ENCODE data around the gene MPPED2. TPM values are rescaled to one million over a fixed set of nuclear protein-coding genes. Genes with fewer than 3 reads are reported as not detected.

The MPPED2 gene
- polyA plus RNA-seq, 1 donor from 2014 or later, result 0.65 TPM

DNA sequence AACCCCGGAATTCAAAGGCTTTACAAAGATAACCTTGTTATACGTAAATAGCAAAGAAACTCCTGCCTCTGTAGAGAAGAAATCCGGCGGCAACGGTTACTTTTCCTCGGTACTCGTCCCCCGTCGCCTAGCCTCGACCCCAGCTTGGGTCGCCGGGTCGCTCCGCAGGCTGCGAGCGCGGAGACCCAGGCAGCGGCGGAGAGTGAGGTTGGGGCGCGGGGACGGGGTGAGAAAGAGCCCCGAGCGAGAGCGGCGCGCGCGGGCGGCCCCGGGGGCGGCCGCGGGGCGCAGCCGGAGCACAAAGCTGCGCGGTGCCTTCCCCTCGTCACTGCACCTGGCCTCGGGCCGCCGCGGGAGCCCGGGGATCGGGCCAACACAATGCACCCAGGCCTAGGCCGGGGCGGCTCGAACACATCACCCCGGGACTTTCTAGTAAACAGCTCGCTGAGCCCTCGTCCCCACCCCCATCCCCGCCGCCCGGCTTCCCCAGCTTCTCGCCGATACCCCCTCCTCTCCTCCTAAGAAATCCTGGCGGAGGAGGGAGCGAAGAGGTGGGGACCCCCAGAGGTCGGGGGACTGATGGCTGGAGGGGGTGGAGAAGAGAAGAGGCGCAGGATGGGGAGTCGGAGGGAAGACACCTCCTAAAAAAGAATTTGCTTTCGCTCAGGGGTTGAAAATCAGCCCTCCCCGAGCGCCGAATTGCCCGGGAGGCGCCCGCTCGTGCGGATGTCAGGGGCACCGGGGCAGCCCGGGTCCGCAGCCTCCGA, 845 bp downstream of the MPPED2 start:
- H3K27me3 Mint-ChIP-seq, result peaks cover 41% of the 10 kb centered on the region
- H3K4me3 Mint-ChIP-seq, result peak overlapping the region in 3 of 4 donors; percentile 34 to 76 (median 41)
- no peak overlapping the region for H3K27ac Mint-ChIP-seq
- peaks cover 0 to 11% (median 2%) of the 10 kb centered on the region in 3 donors for H3K4me1 Mint-ChIP-seq
- peaks cover 2% of the 10 kb centered on the region for H3K36me3 Mint-ChIP-seq
- peaks cover 0 to 1% (median 0%) of the 10 kb centered on the region in 3 donors for H3K9me3 Mint-ChIP-seq

DNA sequence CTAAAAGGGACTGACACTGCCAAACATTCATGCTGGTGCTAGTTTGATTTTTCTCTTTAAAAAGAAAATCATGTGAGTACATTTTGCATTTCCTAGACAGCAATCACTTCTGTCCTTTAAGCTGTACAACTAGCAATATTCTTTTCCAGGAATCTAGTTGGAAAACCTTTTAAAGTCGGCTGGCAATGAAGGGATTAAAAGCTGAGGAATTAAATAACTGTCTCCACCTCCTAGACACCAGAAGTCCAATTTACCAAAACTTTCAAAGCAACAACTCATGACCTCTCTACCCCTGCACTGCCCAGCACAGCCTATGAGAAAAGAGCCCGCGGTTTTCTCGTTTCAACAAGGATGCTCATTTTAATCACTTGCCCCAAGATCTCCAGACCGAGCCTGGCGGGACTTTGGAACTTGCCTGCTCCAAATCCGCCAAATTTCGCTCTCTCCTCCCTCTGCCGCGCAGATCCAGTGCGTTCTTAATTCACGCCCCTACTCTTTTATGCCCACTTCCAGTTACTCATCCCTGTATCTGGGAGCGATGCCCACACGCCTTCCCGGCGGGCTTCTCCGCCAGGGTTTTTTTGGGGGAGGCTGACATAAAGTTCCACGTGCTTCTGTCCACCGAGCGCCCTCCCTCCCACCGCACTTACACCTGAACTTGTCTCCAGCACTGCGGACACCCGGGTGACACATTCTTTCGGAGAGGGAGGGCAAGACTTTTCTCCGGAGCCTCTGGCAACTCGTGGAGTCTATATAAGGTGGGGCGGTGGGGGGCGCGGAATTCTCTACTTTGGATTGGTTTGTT, 2.5 kb downstream of the MPPED2 start:
- Mint-ChIP-seq H3K4me3 (peak overlapping the region in 3 of 4 donors; percentile 12 to 67 (median 35)), H3K4me1 (peaks cover 0 to 11% (median 2%) of the 10 kb centered on the region in 3 donors), H3K27me3 (peaks cover 37% of the 10 kb centered on the region), H3K27ac (peak overlapping the region in 1 of 3 donors; percentile 35), H3K9me3 (peaks cover 0 to 1% (median 0%) of the 10 kb centered on the region in 3 donors), H3K36me3 (peaks cover 2% of the 10 kb centered on the region)

DNA sequence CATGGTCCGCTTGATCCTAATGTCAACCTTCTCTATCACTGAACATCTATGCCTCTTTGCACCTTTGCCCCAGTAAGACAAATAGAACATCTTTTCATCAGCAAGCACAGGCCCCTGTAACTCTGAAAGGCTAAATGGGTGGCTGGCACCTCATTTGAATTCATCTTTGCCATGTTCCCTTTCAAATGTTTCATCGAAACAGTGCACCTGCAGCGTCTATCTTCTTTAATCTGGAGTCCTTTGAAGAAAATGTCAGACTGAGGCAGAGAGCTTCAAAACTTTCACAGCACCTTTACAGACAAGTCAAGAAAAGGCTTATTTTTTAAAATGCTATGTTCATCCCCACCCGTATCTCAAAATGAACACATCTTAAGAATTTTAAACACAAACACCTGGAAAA, 3.4 kb downstream of the MPPED2 start:
- Mint-ChIP-seq H3K4me3 (peak overlapping the region in 1 of 4 donors; percentile 14), H3K27ac (peak overlapping the region in 1 of 3 donors; percentile 13), H3K9me3 (peaks cover 0 to 1% (median 0%) of the 10 kb centered on the region in 3 donors), H3K4me1 (peaks cover 0 to 11% (median 2%) of the 10 kb centered on the region in 3 donors), H3K36me3 (peaks cover 2% of the 10 kb centered on the region), H3K27me3 (peaks cover 35% of the 10 kb centered on the region)

DNA sequence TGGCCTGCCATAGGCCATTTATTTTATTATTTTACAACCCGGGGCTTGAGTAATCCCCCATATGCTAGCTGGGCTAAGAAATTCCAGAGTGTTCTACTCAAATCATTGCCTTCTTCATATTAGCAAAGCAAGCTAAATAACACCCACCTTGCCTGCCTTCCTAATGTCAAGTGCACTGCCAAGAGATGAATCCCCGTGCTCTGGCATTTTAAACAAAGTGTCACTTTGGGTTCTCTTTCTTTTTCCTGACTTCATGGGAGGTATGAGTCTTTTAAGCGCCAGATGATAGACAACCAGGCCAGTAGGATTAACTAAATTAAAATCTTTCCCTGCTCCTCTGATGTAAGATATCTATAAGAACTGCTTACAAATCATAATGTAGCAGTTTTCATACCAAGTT, 4.5 kb downstream of the MPPED2 start:
- no peak overlapping the region for H3K4me3 Mint-ChIP-seq
- H3K4me1 Mint-ChIP-seq, result peaks cover 0 to 6% (median under 1%) of the 10 kb centered on the region in 3 donors
- H3K27ac Mint-ChIP-seq, result no peak overlapping the region
- H3K36me3 Mint-ChIP-seq, result peaks cover 2% of the 10 kb centered on the region
- peaks cover 26% of the 10 kb centered on the region for H3K27me3 Mint-ChIP-seq
- H3K9me3 Mint-ChIP-seq, result peaks cover 0 to 1% (median 0%) of the 10 kb centered on the region in 3 donors

DNA sequence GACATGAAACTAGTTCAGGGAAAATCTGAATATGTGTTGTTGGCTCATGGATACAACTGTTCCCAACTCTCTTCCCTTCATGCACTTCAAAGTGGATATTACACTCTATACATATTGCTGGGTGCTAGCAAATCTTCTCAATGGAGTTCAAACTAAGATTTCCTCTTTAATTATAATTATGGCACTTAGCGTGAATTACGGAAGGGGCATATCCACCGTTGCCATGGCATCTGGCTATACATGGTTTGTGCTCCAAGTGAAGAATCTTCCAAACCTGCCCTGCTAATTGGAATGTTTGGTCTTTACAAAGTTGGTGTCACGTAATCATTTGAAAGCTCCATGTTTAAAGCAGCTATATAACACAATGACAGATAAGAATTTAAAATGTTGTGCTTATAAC, 5.6 kb downstream of the MPPED2 start:
- Mint-ChIP-seq H3K9me3 (peaks cover 0 to 1% (median 0%) of the 10 kb centered on the region in 3 donors), H3K27me3 (peaks cover 26% of the 10 kb centered on the region)

DNA sequence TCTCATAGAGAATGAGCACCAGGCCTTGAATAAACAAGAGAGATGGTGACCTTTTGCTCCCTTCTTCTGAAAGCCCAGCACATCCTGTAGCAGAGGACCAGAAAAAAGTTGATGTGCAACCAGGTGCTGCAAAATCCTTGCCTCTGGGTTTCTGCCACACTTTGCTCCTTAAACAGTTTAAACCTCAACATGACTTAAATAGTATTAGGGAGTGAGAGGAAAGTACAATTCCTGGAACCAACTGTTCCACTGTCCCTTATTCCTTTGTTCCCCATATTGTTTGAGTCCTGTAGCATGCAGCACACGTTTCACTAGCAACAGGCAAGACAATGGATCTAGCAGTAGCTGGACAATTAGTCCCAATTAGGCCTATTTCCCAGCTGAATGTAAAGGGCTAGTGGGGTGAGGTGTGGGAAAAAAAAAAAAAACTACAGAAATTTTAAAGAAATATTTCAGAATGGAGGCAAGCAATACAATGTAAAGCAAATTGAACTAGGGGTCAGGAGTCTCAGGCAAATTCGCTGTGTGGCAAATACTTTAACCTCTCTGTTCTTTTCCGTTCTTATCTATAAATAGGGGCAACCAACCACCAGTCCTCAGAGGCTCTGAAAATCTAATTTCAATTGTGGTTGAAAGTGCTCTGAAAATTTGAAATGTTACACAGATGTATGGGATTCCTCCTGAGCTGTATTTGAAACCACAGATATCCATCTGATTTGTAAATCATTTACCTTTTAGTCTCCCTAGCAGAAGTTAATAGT, 6.6 kb downstream of the MPPED2 start:
- peaks cover 21% of the 10 kb centered on the region for H3K27me3 Mint-ChIP-seq
- H3K27ac Mint-ChIP-seq, result no peak overlapping the region
- peaks cover 0 to 1% (median 0%) of the 10 kb centered on the region in 3 donors for H3K9me3 Mint-ChIP-seq
- H3K4me1 Mint-ChIP-seq, result peaks cover 0 to 1% (median 0%) of the 10 kb centered on the region in 3 donors
- peaks cover 2% of the 10 kb centered on the region for H3K36me3 Mint-ChIP-seq
- no peak overlapping the region for H3K4me3 Mint-ChIP-seq

More for the DNA sequence above, 5.6 kb downstream of the MPPED2 start:
- peaks cover 2% of the 10 kb centered on the region for H3K36me3 Mint-ChIP-seq
- H3K4me3 Mint-ChIP-seq, result no peak overlapping the region
- peaks cover 0 to 4% (median 0%) of the 10 kb centered on the region in 3 donors for H3K4me1 Mint-ChIP-seq
- H3K27ac Mint-ChIP-seq, result no peak overlapping the region

DNA sequence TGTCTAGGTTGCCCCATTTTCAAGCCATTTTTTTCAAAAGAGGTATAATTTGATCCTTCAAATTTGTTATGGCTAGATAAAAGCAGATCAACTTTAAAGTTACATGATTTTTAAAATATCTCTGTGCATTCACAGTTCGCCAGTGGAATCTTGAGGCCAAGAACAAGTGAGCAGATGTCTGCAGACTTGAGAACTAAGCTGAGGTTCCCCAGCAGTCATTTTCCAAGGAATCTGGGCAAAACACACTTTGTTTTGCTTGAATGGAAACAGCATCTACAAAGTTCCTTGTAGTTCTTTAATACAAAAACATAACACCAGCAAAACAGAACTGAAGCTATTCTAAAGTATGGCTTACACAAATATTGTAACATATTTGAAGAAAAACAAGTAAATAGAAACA, 7.7 kb downstream of the MPPED2 start:
- H3K4me3 Mint-ChIP-seq, result no peak overlapping the region
- H3K4me1 Mint-ChIP-seq, result no peaks in the 10 kb centered on the region
- no peak overlapping the region for H3K27ac Mint-ChIP-seq
- H3K9me3 Mint-ChIP-seq, result peaks cover 0 to 1% (median 0%) of the 10 kb centered on the region in 3 donors
- no peaks in the 10 kb centered on the region for H3K36me3 Mint-ChIP-seq
- peaks cover 13% of the 10 kb centered on the region for H3K27me3 Mint-ChIP-seq

DNA sequence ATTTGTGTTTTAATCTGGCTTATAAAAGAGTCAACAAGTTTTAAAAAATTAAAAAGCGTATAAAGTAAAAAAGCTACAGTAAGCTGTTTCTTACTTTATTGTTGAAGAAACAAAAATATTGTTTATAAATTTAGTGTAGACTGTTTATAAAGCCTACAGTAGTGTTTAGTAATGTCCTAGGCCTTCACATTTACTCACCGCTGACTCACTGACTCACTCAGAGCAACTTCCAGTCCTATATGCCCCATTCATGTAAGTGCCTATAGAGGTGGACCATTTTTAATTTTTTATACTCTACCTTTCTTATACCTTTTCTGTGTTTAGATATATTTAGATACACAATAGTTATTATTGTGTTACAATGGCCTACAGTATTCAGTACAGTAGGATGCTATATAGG, 12.2 kb downstream of the MPPED2 start:
- H3K9me3 Mint-ChIP-seq, result no peaks in the 10 kb centered on the region
- no peaks in the 10 kb centered on the region for H3K36me3 Mint-ChIP-seq
- H3K27me3 Mint-ChIP-seq, result no peaks in the 10 kb centered on the region
- no peak overlapping the region for H3K27ac Mint-ChIP-seq
- H3K4me3 Mint-ChIP-seq, result no peak overlapping the region
- no peaks in the 10 kb centered on the region for H3K4me1 Mint-ChIP-seq

DNA sequence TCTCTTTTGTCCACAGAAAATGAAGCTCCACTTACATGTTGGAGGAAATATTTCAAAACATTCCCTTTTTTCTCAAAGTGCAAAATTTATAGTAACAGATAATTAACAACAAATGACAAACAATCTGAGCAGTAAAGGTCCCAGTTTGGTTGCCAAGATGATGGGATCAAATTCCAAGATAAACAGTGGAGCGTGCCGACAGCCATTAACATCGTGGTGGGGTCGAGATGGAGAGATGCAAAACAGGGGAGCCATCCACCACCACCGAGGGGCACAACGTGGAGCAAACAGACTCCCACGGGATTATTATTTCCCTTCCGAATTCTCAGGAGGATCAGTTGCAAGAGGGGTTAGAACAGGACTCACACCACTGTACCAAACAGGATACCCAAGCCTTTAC, 17.2 kb downstream of the MPPED2 start:
- H3K9me3 Mint-ChIP-seq, result no peaks in the 10 kb centered on the region
- H3K27ac Mint-ChIP-seq, result no peak overlapping the region
- H3K4me3 Mint-ChIP-seq, result no peak overlapping the region
- peaks cover 2% of the 10 kb centered on the region for H3K27me3 Mint-ChIP-seq
- no peaks in the 10 kb centered on the region for H3K4me1 Mint-ChIP-seq
- H3K36me3 Mint-ChIP-seq, result no peaks in the 10 kb centered on the region

DNA sequence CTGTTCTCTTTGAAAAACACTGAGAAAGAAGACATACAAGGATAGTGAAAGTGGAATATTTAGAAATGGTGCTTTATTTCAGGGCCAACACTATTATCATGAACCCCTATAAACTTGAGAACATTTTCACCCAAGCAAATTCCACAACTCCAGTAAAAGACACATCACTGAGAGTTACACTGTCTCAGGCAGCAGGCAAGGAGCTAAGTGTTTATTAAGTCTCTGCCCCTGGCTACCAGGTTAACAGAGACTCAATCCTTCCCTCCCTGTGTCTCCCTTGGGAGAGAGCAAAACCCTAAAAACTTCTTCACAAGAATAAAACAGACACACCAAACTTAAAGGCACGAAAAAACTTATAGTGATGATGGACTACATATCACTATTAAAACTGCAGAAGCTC, 18.5 kb downstream of the MPPED2 start:
- Mint-ChIP-seq H3K9me3 (peaks cover 0 to 2% (median 0%) of the 10 kb centered on the region in 3 donors), H3K27ac (no peak overlapping the region), H3K27me3 (peaks cover 2% of the 10 kb centered on the region), H3K4me1 (no peaks in the 10 kb centered on the region), H3K36me3 (no peaks in the 10 kb centered on the region), H3K4me3 (no peak overlapping the region)

DNA sequence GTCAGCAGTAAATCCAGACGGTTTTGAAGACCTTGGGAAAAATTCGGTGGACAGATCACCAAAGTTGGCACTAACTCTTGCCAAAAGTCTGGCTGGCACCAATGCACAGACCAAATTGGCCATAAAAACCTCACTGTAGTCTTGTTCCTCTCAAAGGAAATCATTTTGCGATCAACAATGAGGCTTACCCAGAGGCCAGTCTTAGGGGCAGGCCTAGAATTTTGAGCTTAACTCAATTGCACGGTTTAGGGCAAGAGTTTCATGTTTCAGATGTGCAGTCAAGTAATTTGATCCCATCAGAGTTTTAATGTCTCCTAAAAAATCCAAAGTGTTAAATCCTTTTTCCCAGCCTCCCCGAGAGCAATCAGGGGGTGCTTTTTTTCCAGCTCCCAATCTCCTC, 19.0 kb downstream of the MPPED2 start:
- Mint-ChIP-seq H3K4me3 (no peak overlapping the region), H3K4me1 (no peaks in the 10 kb centered on the region), H3K36me3 (no peaks in the 10 kb centered on the region), H3K27ac (no peak overlapping the region), H3K27me3 (peaks cover 2% of the 10 kb centered on the region), H3K9me3 (peaks cover 0 to 2% (median 0%) of the 10 kb centered on the region in 3 donors)

DNA sequence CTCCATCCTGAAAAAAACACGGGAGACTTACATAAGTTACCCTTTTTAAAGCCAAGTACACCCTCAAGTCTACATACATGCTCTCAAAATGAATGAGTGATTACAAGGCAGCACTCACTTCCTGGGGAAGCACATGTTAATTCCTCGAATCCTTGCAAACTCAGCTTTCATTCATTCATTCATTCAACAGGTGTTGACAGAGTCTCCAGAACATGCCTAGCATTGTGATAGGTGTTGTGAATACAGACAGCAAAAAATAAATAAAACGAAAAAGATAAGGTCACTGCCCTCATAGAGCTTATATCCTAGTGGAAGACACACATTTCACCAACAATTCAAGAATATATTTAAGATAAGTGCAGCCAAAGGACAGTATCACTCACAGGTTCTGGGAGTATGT, 19.7 kb downstream of the MPPED2 start:
- H3K4me3 Mint-ChIP-seq, result no peak overlapping the region
- no peaks in the 10 kb centered on the region for H3K4me1 Mint-ChIP-seq
- peaks cover 2% of the 10 kb centered on the region for H3K27me3 Mint-ChIP-seq
- H3K36me3 Mint-ChIP-seq, result no peaks in the 10 kb centered on the region
- no peak overlapping the region for H3K27ac Mint-ChIP-seq
- peaks cover 0 to 2% (median 0%) of the 10 kb centered on the region in 3 donors for H3K9me3 Mint-ChIP-seq

DNA sequence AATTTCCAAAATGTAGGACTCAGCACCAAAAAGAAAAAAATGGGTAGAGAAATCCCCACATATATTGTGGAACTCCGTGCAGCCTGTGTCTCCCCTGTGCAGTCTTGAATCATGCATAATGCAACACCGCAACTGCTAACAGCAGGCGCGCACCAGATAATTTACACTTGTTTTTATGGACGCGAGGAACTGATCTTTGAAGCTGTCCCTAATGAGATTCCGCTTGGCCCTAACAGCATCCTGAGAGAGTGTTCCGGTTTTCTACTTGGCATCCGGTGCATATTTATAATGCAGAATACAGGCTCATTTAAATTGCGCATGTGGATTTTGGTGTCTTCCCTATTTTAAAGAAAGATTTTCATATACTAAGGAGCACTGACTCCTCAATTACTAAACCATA, 21.1 kb downstream of the MPPED2 start:
- H3K27ac Mint-ChIP-seq, result no peak overlapping the region
- peaks cover 2% of the 10 kb centered on the region for H3K27me3 Mint-ChIP-seq
- no peak overlapping the region for H3K4me3 Mint-ChIP-seq
- peaks cover 0 to 2% (median 0%) of the 10 kb centered on the region in 3 donors for H3K9me3 Mint-ChIP-seq
- no peaks in the 10 kb centered on the region for H3K36me3 Mint-ChIP-seq
- H3K4me1 Mint-ChIP-seq, result peaks cover 0 to 2% (median 0%) of the 10 kb centered on the region in 3 donors

DNA sequence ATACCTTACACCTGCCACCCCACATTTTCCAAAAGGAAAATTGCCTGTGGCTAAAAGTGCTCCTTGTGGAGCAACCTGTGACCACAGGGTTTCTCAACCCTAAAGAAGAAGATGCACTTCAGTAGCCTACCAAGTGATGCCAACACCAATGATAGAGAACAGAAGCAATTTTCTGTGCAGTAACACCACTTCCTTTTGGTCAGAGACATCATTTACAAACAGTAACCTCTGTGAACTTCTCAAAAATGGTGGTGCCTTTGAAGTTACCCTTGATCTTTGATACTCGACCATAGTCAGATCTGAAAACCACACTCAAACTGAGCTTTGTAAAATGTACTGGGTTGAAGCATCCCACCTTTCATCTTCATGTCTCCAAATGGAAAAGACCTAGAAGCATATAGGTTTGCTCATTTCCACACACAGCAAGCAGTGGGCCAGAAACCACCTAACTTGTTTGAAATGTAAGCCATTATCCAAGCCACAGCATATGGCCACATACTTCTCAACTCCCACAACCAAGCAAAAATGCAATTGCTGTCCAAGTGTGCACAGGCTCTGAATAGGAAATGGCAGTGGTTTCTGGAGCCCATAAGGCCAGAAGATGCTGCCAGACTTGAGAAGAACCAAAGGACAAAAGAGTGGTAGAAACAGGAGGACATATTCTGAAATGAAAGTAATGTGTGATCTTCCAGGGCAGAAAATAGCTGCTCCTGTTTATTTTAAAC, 24.3 kb downstream of the MPPED2 start:
- Mint-ChIP-seq H3K4me1 (peaks cover 0 to 2% (median 0%) of the 10 kb centered on the region in 3 donors), H3K27ac (no peak overlapping the region), H3K4me3 (no peak overlapping the region)

More for the DNA sequence above, 24.3 kb downstream of the MPPED2 start:
- Mint-ChIP-seq H3K36me3 (no peaks in the 10 kb centered on the region), H3K27me3 (peaks cover 3% of the 10 kb centered on the region), H3K9me3 (peaks cover 0 to 2% (median 0%) of the 10 kb centered on the region in 3 donors)

Data from IgD-negative memory B cell (primary cell).